Endothelial cell of umbilical vein (primary cell): ENCODE measurements around the gene ABTB2.

Experiments
- CTCF ChIP-seq, 2 donors: IDR thresholded peaks; 1 replicate in 1 of 2; 2 replicates in 1 of 2; pipeline ENCODE4 v1.5.1; 2011; ENCODE audit warnings: low read length in 2 of 2, mild to moderate bottlenecking in 2 of 2, moderate library complexity in 2 of 2, control low read depth in 1 of 2, inconsistent platforms in 1 of 2, low read depth in 1 of 2; ENCODE audit not compliant: insufficient read depth in 1 of 2; ENCODE audit errors: extremely low read depth in 1 of 2
- EZH2 ChIP-seq: IDR thresholded peaks from 2 replicates; pipeline ENCODE4 v1.6.1; 2012; ENCODE audit warnings: borderline replicate concordance, low read depth, mild to moderate bottlenecking, moderate library complexity, low read length, inconsistent platforms; ENCODE audit not compliant: severe bottlenecking
- MAX ChIP-seq: IDR thresholded peaks from 2 replicates; pipeline ENCODE4 v1.6.1; 2011; ENCODE audit not compliant: insufficient read depth, insufficient read length
- POLR2A ChIP-seq: IDR thresholded peaks from 2 replicates; pipeline ENCODE4 v1.6.1; 2012; ENCODE audit warnings: low read depth, mild to moderate bottlenecking, control low read depth, low read length
- POLR2AphosphoS5 ChIP-seq: IDR thresholded peaks from 2 replicates; pipeline ENCODE4 v1.6.1; 2012; ENCODE audit warnings: low read depth, mild to moderate bottlenecking, control low read depth, low read length, moderate library complexity; ENCODE audit not compliant: insufficient read depth

DNA sequence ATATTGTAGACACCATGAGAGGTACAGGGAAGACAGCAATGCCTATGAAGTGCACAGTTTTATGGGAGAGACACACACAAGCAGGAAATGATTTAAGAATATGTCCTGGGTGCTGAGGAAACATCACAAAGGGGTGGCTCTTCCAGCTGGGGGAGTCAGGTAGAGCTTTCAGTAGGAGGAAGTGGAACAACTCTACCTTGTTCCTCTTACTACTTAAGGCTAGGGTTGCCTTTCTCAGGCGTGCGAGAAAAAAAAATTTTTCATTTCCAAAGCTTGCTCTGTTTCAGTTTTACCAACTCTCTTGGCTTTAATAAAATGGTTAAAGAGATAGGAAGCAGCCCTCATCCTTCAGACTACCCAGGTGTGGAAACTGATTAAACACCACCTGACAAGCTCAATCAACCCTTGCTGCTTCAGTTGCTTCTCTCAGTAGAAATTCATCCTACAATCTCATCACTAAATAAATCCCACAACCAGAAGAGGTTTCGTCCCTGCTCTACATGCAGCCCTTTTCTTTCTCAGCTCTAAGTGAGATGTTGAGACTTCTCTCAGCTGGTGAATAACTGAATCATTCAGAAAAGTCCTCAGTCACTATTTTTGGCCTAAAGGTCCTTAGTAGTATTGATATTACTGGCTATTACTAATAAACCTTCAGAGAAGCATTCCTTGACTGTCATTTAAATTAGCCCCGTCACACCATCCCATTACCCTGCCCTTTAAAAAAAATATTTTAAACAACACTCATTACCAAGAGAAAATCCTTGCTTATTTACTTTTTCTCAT lies 5.9 kb downstream of the ABTB2 start:
- TF ChIP-seq CTCF (IDR thresholded peaks at IDR 0.05; ENCODE audit: extremely low read depth in 1 of 2, insufficient read depth in 1 of 2, low read depth in 1 of 2, low read length in 2 of 2), result no peak
- TF ChIP-seq POLR2A, result no peak
- no peak for TF ChIP-seq POLR2AphosphoS5
- TF ChIP-seq EZH2, result no peak
- no peak for TF ChIP-seq MAX
